ENCODE data around the gene CDH19.

DNA sequence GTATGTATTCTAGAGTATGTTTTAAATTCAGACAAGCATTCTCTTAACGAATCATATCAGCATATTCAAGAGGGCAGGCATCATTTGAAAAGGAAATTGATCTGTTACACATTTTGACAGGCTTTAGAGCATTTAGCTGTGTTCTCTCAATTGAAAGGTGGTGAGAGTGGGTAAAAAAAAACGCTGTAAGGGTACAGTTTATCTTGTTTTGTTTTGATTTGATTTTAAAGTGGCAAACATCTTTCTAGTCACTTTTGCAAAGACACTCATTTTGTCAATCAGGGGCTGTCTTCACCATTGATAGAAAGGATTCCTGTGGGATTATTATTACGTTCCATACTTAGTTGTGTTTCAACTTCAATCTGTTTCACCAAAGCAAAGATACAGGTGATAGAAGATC is 2.2 kb downstream of the CDH19 start:
- no peak for TF ChIP-seq POLR2A (IDR thresholded peaks at IDR 0.05)
- no peak for TF ChIP-seq POLR2AphosphoS5 (IDR thresholded peaks at IDR 0.05)

Data from breast epithelium (tissue), 3 donors.